Measurements from ENCODE around the gene CD79A.

Gene CD79A

DNA sequence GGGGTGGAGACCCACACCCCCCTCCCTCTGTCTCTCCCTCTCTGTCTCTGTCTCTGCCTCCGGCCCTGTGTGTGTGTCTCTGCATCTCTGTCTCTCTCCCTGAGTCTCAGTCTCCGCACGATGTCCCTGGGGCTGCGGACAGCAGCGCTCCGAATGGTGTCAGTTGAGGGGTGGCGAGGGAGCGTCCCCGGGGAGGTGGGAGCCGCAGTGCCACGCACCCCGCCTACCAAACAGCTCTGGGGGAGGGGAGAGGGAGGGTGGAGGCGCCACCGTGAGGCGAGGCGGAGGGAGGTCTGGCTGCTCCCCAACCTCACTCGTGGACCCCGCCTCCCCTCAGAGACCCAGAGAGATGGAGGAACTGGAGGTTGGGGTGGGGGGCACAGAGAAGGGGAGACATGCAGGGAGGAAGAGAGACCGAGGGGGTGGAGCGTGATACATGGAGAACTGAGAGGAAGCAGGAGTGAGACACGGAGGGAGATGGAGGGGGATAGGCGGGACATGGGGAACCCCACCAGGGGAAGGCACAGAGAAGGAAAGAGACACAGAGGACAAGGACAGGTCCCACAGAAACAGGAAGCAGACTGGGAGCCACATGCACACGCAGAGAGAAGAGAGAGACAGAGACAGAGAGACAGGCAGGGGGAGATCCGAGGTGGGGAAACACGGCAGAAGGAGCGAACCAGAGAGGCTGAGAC, 44.0 kb downstream of the CD79A start:
- DNase-seq, result no peak

DNA sequence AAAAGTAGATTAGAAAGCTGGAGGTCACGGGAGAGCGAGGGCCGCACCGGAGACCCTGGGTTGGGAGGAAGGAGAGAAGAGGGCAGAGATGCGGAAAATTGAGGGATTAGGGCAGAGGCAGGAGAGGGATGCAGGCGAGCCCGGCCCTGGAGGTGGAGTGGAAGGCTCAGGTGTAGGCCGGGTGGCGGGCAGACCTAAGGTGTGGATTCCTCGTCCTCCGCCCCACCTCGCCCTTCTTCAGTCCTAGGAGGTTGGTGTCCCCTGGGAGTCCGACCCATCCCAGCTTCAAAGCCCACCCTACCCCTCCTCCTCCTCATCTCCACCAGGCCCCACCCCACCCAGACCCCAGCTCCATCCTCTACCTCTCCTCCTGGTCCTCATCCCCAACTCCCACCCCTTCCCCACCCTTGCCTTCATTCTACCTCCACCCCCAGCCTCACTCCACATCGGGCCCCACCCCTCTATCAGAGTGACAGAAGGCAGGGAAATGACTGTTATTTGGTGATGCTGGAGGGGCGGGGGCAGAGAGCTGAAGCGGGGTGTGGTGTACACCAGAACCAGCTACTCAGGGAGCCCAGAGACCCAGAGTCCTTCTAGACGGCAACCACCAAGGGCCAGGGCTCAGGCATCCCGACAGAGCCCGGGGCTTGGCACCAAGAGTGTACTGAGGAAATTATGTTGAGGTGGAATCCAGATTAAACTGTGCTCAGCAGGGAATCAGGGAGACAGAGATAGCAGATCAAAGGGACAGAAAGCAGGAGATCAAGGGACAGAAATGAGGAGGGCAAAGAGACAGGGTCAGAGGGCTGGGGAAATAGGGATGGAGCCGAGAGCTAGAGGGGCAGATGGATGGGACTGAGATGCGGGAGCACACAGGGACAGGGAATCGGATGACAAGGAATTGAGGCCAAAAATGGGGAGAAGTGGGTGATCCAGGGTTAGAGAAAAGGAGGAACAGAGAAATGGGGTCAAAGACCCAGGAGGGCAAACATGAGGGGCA, 44.8 kb downstream of the CD79A start:
- no peak for DNase-seq

DNA sequence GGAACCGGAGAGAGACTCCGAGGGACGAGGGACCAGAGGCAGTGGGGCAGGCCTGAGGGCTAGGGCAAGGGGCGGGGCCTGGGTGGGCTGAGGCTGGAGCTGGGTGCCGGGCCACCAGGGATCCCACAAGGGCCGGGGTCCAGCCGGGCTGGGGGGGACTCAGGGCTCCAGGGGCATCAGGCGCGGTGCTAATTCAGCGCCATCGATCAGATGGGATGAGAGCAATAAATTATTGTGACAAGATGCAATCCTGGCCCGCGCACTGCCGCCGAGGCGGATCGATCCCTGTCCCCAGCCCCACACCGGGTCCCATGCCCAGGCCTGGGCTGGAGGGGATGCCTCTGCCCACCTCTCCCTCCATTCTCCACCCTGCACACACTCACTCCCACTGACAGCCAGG, 45.5 kb downstream of the CD79A start:
- no peak for DNase-seq

DNA sequence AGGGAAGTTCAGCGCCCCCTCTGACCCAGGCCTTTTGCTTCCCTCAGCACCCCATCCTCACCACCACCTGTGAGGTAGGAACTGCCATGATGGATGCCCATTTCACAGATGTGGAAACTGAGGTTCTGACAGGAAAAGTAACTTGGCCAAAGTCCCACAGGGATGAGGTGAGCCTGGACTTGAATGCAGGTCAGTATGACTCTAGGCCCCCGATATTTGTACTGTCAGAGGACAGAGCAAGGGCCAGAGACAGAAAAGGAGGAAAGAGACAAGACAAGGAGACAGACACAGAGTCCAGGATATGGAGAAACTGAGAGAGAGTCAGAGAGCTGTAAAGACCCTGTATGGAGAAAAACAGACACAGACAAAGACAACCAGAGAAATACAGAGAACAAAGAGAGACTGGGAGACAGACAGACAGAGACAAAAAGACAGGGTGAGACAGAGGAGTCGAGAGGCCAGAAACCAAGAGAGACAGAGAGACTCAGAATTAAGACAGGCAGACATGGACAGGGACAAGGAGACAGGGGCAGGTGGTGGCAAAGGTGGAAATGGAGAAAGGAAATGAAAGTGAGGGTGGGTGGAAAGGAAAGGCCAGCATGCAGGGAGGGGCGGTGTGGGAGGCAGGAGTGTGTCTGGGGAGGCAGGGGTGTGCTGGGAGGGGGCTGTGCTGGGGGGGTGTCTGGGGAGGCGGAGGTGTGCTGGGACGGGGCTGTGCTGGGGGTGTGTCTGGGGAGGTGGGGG, 46.1 kb downstream of the CD79A start:
- no peak for DNase-seq

DNA sequence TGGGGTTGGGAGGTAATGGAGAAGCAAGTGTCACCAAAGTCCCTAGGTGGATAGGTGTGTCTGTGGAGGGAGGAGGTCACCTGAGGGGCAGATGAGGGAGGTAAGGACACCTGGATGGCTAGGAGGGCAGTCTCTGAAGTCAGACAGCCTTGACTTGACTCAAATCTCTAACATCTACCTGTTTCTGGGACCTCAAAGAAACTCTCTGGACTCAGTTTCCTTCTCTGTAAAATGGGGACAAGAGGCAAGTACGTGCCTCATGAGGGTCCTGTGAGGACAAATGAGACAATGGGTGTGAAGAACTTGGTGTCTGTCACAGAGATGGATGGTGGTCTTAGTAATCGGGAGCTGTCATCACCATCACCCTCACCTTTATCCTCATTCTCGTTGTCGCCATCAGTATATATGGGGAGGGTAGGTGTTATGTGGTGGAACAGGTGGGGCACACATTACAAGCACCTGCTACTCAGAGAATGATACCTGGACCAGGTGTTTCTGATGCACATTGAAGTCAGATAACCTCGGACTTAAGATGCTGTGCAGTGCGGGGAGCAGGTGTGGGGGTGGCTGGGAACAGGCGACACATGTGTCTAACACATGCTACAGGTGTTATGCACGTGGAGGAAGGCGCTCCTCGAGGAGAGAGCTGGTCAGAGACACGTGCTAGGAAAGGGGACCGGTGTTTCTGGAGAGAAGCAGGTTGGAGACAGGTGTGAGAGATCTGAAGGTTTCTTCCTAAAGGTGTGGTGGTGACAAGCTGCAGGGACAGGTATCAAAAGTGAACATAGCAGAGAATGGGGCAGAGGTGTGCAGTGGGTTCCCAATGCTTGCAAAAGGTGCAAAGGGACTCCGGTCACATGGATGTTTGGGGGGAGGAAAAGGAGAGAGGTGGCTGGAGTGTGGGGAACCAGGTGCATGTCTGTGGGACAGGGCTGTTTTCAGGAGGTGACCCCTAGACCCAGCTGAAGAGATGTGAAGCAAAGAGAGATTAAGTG, 47.4 kb downstream of the CD79A start:
- DNase-seq, result no peak

DNA sequence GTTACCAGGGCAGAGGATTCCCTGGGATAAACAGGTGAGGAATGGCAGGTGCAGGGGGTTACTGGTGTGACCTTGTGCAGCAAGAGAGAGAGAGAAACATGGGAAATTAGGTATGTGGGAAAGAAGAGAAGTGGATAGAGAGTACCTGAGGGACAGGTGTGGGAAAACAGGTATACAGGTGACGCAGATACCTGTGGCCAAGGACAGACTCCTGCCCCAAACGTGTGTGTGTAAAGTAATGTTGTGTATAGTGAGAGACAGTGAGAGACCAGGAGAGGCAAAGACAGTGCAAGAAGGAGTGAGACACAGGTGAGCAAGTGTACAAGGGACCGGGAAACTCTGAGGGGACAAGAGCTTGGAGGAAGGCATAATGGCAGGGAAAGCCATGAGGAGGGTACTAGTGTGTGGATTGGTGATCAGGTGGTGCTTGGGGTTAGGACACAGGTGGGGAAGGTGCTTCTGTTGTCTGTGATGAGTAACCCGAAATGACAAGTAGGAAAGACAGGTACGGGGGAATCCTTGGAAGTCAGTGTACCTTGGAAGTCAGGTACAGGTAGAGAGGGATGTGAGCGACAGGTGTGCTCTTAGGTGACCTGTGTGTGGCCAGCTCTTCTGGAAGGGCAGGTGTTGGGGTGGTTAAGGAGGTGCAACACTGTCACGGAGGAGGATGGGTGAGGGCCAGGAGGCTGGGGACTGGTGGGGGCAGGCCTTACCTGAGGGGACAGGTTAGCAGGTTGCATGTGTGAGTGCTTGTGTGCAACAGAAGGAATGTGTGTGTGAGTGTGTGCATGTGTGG, 48.3 kb downstream of the CD79A start:
- DNase-seq, result no peak

DNA sequence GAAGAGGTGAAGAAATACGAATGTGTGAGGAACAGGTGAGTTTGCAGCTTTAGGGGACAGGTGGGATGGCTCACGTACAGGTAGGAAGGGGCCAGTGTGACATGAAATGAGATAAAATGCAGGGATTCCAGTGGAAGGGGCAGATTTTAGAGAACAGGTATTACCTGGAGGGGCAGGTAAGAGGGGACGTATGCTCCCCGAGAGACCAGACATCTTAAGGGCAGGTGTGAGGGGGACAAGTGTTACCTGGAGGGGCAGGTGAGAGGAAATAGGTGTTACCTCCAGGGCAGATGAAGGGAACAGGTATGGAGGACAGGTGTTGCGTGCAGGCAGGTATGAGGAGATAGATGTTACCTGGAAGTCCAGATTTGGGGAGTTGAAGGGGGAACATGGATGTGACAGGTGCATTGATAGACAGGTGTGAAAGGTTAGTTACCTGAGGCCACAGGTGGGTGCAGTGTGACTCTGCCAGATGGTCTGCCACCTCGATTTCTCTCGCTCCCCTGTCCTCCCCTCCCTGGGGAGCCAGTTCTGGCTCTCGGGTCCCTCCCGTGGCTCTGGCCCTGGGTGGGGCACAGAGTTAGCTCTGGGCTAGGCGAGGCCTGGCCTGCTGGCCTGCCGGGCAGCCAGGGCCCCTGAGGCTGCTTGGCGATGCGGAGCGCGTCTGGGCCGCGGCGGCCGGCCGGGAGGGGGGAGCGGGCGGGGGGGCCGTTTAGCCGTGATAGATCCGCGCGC, 49.1 kb downstream of the CD79A start:
- DNase-seq, result no peak

DNA sequence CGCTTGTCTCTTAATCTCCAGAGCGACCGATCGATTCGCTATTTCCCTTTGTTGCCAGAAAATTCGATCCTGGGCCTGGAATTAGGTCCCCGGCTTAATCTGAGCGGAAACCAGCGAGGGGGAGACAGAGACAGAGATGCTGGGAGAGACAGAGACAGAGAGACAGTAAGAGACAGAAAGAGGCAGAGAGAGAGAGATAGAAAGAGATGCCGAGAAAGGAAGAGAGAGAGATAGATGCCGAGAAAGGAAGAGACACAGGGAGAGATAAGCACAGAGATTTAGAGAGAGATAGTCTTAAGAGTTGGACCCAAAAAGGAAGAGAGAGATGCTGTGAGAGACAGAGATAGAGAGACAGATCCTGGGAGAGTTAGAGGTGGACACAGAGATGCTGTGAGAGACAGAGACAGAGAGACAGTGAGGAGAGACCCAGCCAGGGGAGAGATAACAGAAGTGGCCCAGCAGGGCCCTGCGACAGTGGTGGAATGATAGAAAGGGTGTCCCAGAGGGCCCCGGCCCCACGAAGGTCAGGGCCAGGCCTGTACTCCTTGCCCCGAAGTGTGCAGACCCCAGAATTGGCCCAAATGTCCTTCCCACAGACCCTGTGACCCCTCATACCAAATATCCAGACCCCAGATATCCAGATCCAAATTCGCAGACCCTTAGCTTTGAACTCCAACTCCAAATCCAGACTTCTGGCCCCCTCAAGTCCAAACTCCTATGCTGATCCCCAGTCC, 49.9 kb downstream of the CD79A start:
- no peak for DNase-seq

DNA sequence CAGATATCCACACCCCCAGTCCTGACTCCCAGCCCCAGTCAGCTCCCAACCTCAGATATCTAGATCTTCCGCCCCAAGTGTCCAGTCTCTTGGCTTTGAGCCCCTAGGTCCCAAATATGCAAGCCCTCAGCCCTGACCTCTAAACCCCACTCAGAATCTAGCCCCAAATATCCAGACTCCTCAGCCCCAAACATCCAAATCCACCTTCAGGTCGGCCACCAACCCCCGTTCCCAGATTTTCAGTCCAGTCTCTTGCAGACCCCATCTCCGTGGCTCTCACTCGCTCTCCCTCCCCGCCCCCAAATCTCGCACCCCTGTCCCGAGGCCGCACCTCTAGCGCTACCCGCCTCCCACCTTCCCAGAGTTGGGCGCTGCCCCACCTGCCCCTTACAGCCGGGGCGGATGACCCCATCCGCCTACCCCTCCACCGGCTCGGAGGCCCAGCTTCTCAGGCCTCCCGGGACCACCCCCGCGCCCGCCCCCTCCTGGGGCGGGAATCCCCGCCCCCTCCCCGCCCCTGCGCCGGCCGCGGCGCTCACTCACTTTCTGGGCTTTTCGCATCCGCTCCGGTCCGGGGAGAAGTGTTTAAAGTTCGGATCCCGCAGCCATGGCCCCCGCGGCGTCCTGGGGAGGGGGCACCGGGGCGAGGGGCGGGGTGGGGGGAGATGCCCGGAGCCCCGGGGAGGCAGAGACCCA, 50.6 kb downstream of the CD79A start:
- DNase-seq, result no peak

DNA sequence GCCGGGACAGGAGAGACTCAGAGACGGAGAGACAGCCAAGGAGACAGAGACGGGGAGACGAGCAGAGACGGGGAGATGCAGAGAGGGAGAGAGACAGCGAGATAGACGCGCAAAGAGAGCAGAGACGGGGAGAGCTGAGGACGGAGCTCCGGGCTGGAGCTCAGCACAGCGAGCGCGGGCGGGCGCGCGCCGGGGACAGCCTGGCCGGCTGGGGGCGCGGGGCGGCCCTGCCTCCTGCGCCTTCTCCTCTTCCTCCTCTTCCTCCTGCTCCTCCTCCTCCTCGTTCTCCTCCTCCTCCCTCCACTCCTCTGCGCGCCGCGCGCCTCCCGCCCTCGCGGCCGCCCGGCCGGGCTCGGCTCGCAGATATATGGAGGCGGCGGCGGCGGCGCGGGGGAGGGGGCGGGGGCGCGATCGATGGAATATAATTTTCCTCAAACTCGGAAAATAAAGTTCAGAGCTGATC, 51.2 kb downstream of the CD79A start, which contains the start of gene ERFL:
Gene ERFL (minus strand): TSS at position 229 of the 463 bp plus-strand sequence. CDS start 15,530 bp downstream, outside the sequence.
- DNase-seq, result no peak

DNA sequence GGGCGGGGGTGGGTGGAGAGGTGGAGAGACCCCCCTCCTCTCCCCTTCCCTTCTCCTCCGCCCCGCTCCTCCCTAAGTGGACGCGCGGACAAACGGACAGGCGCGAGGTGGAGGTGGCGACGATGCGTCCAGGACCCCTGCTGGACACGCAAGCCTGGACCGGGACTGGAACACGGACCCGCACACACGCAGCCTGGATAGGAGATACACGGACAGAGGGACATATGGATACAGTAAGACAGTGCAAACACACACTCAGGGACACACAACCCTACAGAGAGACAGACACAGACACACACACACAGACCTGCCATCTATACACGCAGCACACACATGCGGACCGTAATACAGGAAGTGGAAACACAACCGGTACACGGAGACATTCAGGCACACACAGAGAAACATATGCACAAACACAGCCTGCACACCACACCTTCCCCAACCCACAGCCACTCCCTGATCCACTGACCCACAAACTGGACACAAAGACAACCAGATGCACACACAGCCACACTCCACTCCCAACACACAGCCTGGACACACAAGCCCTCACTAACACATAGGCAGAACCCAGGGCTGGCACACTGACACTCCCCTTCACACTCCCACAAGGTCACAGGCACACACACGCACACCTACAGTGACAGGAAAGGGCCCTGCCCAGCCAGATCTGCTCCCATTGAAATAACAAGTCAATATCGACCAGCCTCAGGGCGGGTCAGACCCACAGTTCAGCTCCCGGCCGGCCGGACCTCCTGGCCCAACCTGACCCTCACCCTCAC, 51.9 kb downstream of the CD79A start:
- DNase-seq, result no peak

DNA sequence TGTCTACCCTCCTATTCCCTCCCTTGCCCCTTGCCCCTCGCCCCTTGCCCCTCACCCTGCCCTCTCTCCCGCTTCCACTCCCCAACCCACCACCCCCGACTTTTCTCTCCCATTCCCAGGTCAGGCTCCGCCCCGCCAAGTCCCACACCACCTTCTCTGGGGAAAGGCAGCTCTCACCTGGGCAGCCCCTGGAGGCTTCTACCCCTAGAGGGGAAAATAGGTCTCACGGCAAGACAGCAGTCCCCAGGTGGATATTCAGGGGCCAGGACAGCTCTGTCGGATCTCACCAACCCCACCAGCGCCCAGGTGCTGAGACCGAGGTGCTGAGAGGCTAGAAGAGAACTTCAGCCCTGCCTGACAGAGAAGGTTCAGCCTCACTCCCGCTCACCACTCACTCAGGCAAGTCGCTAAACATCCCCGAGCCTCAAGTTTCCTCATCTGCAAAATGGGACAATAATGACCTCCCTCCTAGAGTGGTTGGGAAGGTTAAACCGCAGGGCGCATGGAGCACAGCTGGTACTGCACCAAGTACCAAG, 52.5 kb downstream of the CD79A start:
- no peak for DNase-seq

DNA sequence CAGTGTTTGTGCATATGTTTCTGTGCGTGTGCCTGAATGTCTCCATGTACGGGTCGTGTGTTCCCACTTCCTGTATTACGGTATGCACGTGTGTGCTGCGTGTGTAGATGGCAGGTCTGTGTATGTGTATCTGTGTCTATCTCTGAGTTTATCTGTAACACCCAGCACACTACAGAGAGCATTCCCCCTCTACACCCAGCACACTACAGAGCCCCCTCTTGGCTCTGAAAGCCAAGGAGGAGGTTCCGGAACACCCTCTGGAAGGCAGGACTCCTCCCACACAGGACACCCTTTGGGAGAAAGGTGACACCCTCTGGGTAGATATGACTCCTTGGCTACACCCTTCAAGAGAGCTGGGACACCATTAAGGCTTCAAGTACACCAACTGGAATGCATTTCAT, 53.2 kb downstream of the CD79A start:
- no peak for DNase-seq
